ENCODE data around the gene LONRF3. TPM values are rescaled to one million over a fixed set of nuclear protein-coding genes. Genes with fewer than 3 reads are reported as not detected.

LONRF3 gene
- total RNA-seq, 1 donor from 2014 or later: 7.2 TPM

DNA sequence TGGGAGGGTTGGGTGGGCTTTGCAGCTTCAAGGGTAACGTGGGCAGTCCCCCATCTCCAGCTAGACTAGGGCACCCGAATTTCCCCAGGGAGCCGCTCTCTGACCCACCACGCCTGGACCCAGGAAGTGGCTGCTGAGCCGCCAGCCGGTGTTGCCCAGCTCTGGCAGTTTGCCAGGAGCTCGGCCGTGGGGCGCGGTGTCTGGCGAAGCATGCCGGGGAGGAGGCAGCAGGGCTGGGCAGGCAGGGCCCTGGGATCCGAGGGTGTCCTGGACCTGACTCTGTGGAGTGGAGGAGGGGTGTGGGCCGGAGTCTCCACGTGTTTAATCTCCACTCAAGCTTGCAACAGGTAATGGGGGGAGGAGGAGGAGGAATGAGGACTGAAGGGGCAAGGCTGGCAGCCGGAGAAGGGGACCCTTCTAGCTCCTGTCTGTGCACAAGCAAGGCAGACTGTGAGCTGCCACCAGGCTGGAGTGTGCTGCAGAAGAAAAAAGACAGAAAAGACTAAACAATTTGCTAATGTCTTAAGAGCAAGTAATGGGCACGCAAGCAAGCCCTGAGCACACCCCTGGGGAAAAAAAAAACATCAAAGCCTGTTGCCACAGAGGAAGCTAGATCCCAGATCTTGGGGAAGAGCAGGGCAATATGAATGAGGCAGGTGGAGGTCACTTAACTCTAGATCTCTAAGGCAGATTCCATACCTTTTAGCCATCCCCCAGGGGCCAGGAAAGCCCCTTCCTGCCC is 2.4 kb downstream of the LONRF3 start:
- DNase-seq (ENCODE audit: low read depth): no peak
- peak overlapping the region; percentile 41 for H3K4me3 ChIP-seq (ENCODE audit: low read depth, low read length)
- no peaks in the 10 kb centered on the region for H3K36me3 ChIP-seq (ENCODE audit: control insufficient read depth, insufficient read depth, low read length)
- peaks cover 15% of the 10 kb centered on the region for H3K27me3 ChIP-seq (ENCODE audit: control insufficient read depth, insufficient read depth, low read length)
- TF ChIP-seq, protein P1, sequence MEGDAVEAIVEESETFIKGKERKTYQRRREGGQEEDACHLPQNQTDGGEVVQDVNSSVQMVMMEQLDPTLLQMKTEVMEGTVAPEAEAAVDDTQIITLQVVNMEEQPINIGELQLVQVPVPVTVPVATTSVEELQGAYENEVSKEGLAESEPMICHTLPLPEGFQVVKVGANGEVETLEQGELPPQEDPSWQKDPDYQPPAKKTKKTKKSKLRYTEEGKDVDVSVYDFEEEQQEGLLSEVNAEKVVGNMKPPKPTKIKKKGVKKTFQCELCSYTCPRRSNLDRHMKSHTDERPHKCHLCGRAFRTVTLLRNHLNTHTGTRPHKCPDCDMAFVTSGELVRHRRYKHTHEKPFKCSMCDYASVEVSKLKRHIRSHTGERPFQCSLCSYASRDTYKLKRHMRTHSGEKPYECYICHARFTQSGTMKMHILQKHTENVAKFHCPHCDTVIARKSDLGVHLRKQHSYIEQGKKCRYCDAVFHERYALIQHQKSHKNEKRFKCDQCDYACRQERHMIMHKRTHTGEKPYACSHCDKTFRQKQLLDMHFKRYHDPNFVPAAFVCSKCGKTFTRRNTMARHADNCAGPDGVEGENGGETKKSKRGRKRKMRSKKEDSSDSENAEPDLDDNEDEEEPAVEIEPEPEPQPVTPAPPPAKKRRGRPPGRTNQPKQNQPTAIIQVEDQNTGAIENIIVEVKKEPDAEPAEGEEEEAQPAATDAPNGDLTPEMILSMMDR (IDR thresholded peaks at IDR 0.05; ENCODE audit: insufficient read depth, low read length, poor library complexity, severe bottlenecking): no peak

- TF ChIP-seq, protein P1 (IDR thresholded peaks at IDR 0.05; ENCODE audit: insufficient read depth, low read length, poor library complexity, severe bottlenecking): no peak
- no peaks in the 10 kb centered on the region for H3K36me3 ChIP-seq (ENCODE audit: control insufficient read depth, insufficient read depth, low read length)
- H3K4me3 ChIP-seq (ENCODE audit: low read depth, low read length): no peak overlapping the region
- no peak for DNase-seq (ENCODE audit: low read depth)
- peaks cover 15% of the 10 kb centered on the region for H3K27me3 ChIP-seq (ENCODE audit: control insufficient read depth, insufficient read depth, low read length)
These were observed 3.0 kb downstream of the LONRF3 start for GRCh38 chrX:118977424-118977823.

DNA sequence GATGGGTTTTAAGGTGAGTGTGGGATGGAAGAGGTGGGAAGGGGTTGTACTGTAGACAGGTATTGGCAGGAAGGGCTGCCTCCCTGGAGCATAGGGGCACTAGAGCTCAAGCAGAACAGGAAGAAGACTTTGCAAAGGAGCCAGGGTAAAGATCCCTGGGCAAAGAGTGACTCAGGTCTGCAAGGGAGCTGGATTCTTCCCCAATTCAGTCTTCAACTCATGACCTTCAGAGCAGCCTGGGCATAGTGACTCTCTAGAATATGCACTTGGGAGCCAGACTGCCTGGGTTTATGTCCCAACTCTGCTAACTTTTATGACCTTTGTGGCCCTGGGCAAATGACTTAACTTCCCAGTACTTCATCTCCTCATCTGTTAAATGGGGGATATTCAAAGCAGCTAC is 4.0 kb downstream of the LONRF3 start:
- no peaks in the 10 kb centered on the region for H3K36me3 ChIP-seq (ENCODE audit: control insufficient read depth, insufficient read depth, low read length)
- no peak for DNase-seq (ENCODE audit: low read depth)
- H3K27me3 ChIP-seq (ENCODE audit: control insufficient read depth, insufficient read depth, low read length): peaks cover 7% of the 10 kb centered on the region
- TF ChIP-seq, protein P1 (IDR thresholded peaks at IDR 0.05; ENCODE audit: insufficient read depth, low read length, poor library complexity, severe bottlenecking): no peak
- no peak overlapping the region for H3K4me3 ChIP-seq (ENCODE audit: low read depth, low read length)

DNA sequence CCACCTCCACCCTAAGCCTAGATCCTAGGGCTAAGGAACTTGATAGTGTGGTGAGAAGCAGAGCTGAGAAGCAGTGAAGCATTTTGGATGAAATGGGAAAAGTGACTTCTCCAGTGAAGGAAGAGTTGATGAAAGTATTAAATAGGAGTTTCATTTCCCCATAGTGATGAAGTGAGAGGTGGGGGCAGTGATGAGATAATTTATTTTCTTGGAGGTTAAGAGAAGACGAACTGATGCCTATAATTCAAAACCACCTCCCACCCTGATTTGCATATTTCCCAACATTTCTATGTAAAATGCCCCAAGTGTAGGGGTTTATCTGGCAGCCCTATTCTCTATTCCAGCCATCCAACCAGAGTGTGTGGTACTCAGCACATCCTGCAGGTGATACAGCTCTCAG is 6.3 kb downstream of the LONRF3 start:
- Histone ChIP-seq H3K4me3 (ENCODE audit: low read depth, low read length) (no peak overlapping the region), H3K36me3 (ENCODE audit: control insufficient read depth, insufficient read depth, low read length) (no peaks in the 10 kb centered on the region), H3K27me3 (ENCODE audit: control insufficient read depth, insufficient read depth, low read length) (no peaks in the 10 kb centered on the region)
- no peak for DNase-seq (ENCODE audit: low read depth)
- TF ChIP-seq, protein P1 (IDR thresholded peaks at IDR 0.05; ENCODE audit: insufficient read depth, low read length, poor library complexity, severe bottlenecking): no peak

- DNase-seq (ENCODE audit: low read depth): no peak
- TF ChIP-seq, protein P1 (IDR thresholded peaks at IDR 0.05; ENCODE audit: insufficient read depth, low read length, poor library complexity, severe bottlenecking): no peak
- H3K36me3 ChIP-seq (ENCODE audit: control insufficient read depth, insufficient read depth, low read length): no peaks in the 10 kb centered on the region
These were observed 9.1 kb downstream of the LONRF3 start for GRCh38 chrX:118983513-118983912.

DNA sequence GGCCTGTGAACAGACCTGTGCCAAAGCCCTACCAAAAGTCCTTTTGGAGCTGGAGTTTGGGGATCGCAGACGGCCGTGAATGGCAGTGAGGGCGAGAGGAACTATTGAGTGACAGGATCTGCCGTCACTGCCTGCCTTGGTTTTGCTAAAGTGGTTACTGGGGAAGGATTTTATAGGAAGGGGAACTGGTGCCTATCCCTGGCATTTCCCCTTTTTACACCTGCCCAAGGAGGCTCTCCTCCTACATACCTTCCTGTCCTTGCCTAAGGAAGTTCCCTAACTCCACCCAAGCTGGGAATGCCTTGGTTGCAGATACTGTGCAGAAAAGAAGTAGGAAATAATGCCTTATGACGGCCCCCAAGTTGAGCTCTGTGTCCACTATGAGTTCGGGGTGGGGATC is 14.5 kb downstream of the LONRF3 start:
- Histone ChIP-seq H3K36me3 (ENCODE audit: control insufficient read depth, insufficient read depth, low read length) (no peaks in the 10 kb centered on the region), H3K27me3 (ENCODE audit: control insufficient read depth, insufficient read depth, low read length) (no peaks in the 10 kb centered on the region), H3K4me3 (ENCODE audit: low read depth, low read length) (no peak overlapping the region)
- TF ChIP-seq, protein P1 (IDR thresholded peaks at IDR 0.05; ENCODE audit: insufficient read depth, low read length, poor library complexity, severe bottlenecking): no peak
- DNase-seq (ENCODE audit: low read depth): no peak

More at GRCh38 chrX:118983513-118983912, 9.1 kb downstream of the LONRF3 start:
- H3K27me3 ChIP-seq (ENCODE audit: control insufficient read depth, insufficient read depth, low read length): no peaks in the 10 kb centered on the region
- no peak overlapping the region for H3K4me3 ChIP-seq (ENCODE audit: low read depth, low read length)
